ENCODE measurements around the gene PPP1R7.

DNA sequence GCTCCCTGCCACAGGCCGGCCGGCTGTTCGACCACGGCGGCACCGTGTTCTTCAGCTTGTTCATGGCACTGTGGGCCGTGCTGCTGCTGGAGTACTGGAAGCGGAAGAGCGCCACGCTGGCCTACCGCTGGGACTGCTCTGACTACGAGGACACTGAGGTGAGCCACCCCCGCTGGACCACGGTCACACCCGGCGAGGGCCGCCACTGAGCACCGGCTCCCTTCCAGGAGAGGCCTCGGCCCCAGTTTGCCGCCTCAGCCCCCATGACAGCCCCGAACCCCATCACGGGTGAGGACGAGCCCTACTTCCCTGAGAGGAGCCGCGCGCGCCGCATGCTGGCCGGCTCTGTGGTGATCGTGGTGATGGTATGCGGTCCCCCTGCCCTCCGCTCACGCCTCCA, 59.0 kb downstream of the PPP1R7 start:
- TF ChIP-seq, protein P1, sequence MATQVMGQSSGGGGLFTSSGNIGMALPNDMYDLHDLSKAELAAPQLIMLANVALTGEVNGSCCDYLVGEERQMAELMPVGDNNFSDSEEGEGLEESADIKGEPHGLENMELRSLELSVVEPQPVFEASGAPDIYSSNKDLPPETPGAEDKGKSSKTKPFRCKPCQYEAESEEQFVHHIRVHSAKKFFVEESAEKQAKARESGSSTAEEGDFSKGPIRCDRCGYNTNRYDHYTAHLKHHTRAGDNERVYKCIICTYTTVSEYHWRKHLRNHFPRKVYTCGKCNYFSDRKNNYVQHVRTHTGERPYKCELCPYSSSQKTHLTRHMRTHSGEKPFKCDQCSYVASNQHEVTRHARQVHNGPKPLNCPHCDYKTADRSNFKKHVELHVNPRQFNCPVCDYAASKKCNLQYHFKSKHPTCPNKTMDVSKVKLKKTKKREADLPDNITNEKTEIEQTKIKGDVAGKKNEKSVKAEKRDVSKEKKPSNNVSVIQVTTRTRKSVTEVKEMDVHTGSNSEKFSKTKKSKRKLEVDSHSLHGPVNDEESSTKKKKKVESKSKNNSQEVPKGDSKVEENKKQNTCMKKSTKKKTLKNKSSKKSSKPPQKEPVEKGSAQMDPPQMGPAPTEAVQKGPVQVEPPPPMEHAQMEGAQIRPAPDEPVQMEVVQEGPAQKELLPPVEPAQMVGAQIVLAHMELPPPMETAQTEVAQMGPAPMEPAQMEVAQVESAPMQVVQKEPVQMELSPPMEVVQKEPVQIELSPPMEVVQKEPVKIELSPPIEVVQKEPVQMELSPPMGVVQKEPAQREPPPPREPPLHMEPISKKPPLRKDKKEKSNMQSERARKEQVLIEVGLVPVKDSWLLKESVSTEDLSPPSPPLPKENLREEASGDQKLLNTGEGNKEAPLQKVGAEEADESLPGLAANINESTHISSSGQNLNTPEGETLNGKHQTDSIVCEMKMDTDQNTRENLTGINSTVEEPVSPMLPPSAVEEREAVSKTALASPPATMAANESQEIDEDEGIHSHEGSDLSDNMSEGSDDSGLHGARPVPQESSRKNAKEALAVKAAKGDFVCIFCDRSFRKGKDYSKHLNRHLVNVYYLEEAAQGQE (IDR thresholded peaks at IDR 0.05) = no peak
- TF ChIP-seq, protein P2, sequence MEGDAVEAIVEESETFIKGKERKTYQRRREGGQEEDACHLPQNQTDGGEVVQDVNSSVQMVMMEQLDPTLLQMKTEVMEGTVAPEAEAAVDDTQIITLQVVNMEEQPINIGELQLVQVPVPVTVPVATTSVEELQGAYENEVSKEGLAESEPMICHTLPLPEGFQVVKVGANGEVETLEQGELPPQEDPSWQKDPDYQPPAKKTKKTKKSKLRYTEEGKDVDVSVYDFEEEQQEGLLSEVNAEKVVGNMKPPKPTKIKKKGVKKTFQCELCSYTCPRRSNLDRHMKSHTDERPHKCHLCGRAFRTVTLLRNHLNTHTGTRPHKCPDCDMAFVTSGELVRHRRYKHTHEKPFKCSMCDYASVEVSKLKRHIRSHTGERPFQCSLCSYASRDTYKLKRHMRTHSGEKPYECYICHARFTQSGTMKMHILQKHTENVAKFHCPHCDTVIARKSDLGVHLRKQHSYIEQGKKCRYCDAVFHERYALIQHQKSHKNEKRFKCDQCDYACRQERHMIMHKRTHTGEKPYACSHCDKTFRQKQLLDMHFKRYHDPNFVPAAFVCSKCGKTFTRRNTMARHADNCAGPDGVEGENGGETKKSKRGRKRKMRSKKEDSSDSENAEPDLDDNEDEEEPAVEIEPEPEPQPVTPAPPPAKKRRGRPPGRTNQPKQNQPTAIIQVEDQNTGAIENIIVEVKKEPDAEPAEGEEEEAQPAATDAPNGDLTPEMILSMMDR (IDR thresholded peaks at IDR 0.05; ENCODE audit: low read depth, low read length, missing input control) = no peak
- no peak for TF ChIP-seq RXRA (IDR thresholded peaks at IDR 0.05)

Data from liver (tissue), 3 donors.